A673 (cell line): Measurements from ENCODE around the gene FAM163A. TPM values are rescaled to one million over a fixed set of nuclear protein-coding genes. Genes with fewer than 3 reads are reported as not detected.

Source experiments
- BruUV-seq: library from RNA; stranded (reverse); fragments of 400-500 nt; replicated peaks from 2 replicates; lab custom pipeline; 2021; lab: Mats Ljungman, UMichigan
- CTCF ChIA-PET: fragments of 300-600 bp; sonication (Branson Sonifier 250); formaldehyde crosslinking; loops from one replicate; lab custom pipeline; 2022; ENCODE audit warnings: antibody characterized with exemption; lab: Charles Lee
- POLR2A ChIA-PET: fragments of 300-600 bp; sonication (Branson Sonifier 250); formaldehyde crosslinking; loops from one replicate; lab custom pipeline; 2022; ENCODE audit warnings: antibody characterized with exemption; ENCODE audit not compliant: low non-redundant PET; lab: Charles Lee
- DNase-seq: peaks from one replicate; pipeline ENCODE4 v3.0.0-alpha.2; 2015; ENCODE audit warnings: low spot score
- H3K27ac ChIP-seq: fragments of 200-600 bp; sonication (generic); 2 replicates; pipeline ENCODE4 v1.5.1; 2016; ENCODE audit warnings: mixed run types, low read depth, mild to moderate bottlenecking, mixed read lengths, antibody characterized with exemption, low read length; ENCODE audit not compliant: poor library complexity, severe bottlenecking
- H3K27me3 ChIP-seq: fragments of 200-600 bp; sonication (generic); replicated peaks from 2 replicates; pipeline ENCODE4 v1.6.1; 2017; ENCODE audit warnings: mixed run types, low read depth, mild to moderate bottlenecking, mixed read lengths, antibody characterized with exemption, low read length; ENCODE audit not compliant: insufficient read depth, poor library complexity
- H3K36me3 ChIP-seq: fragments of 200-600 bp; sonication (generic); 2 replicates; pipeline ENCODE4 v1.6.1; 2016; ENCODE audit warnings: mixed run types, mild to moderate bottlenecking, mixed read lengths, antibody characterized with exemption, low read length; ENCODE audit not compliant: insufficient read depth, poor library complexity, severe bottlenecking
- H3K4me1 ChIP-seq: fragments of 200-600 bp; sonication (generic); 2 replicates; pipeline ENCODE4 v1.6.1; 2017; ENCODE audit warnings: mixed run types, mild to moderate bottlenecking, mixed read lengths, antibody characterized with exemption, low read length; ENCODE audit not compliant: insufficient read depth, poor library complexity, severe bottlenecking
- H3K4me3 ChIP-seq: fragments of 200-600 bp; sonication (generic); 2 replicates; pipeline ENCODE4 v1.5.1; 2016; ENCODE audit warnings: low read depth, mixed run types, mild to moderate bottlenecking, mixed read lengths, low read length; ENCODE audit not compliant: poor library complexity, severe bottlenecking
- H3K9me3 ChIP-seq: fragments of 200-600 bp; sonication (generic); 2 replicates; pipeline ENCODE4 v1.6.1; 2016; ENCODE audit warnings: mixed run types, low read depth, mild to moderate bottlenecking, mixed read lengths, antibody characterized with exemption, low read length; ENCODE audit not compliant: poor library complexity, severe bottlenecking
- EZH2 ChIP-seq: fragments of 200-600 bp; sonication (generic); IDR thresholded peaks from 2 replicates; pipeline ENCODE4 v1.6.1; 2017; ENCODE audit warnings: borderline replicate concordance, low read depth, mild to moderate bottlenecking, mixed read lengths, antibody characterized with exemption, low read length; ENCODE audit not compliant: poor library complexity, severe bottlenecking
- intact Hi-C: fragments of 100-400 bp; cut with micrococcal nuclease; formaldehyde crosslinking; loops from one replicate; pipeline ENCODE4 v1.10.0; 2022; ENCODE audit not compliant: unreplicated experiment
- total RNA-seq: library from RNA; stranded (reverse); gene quantifications from 2 replicates; pipeline ENCODE4 v1.2.3, GENCODE V29; 2021
- TF ChIP-seq, protein P1 (sequence below): fragments of 300-800, 200-600 bp; sonication (generic); conservative IDR thresholded peaks from 2 replicates; pipeline ENCODE4 v1.5.1; 2017; ENCODE audit warnings: low read depth, mild to moderate bottlenecking, antibody characterized with exemption, low read length, moderate library complexity, mixed read lengths

FAM163A gene
- total RNA-seq, 1 experiment from 2014 or later = not detected

DNA sequence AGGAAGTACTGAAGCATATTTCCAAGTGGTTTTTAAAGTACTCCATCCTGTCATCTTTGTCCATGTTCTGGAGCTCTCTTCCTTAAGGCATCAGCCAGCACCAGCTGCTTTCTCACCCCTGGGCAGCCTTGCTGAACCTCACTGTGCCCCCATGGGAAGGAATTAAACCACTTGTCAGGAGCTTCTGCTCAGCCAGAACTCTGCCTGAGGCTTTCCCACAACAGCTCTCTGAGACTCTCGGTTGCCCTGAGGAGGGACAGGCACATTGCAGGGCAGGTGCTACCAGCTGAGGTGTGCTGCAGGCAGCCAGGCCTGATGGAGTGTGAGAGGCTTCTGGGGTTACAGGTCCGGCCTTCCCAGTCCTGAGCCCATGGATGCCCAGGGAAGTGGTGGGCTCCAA is 30.9 kb downstream of the FAM163A start:
- TF ChIP-seq, protein P1, sequence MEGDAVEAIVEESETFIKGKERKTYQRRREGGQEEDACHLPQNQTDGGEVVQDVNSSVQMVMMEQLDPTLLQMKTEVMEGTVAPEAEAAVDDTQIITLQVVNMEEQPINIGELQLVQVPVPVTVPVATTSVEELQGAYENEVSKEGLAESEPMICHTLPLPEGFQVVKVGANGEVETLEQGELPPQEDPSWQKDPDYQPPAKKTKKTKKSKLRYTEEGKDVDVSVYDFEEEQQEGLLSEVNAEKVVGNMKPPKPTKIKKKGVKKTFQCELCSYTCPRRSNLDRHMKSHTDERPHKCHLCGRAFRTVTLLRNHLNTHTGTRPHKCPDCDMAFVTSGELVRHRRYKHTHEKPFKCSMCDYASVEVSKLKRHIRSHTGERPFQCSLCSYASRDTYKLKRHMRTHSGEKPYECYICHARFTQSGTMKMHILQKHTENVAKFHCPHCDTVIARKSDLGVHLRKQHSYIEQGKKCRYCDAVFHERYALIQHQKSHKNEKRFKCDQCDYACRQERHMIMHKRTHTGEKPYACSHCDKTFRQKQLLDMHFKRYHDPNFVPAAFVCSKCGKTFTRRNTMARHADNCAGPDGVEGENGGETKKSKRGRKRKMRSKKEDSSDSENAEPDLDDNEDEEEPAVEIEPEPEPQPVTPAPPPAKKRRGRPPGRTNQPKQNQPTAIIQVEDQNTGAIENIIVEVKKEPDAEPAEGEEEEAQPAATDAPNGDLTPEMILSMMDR = no peak
- TF ChIP-seq EZH2 = no peak
- CTCF ChIA-PET = no interaction called here
- no peak for DNase-seq
- POLR2A ChIA-PET = no interaction called here
- Histone ChIP-seq H3K27me3 (no peaks in the 10 kb centered on the region), H3K4me1 (no peaks in the 10 kb centered on the region), H3K27ac (no peak overlapping the region), H3K4me3 (no peak overlapping the region), H3K36me3 (no peaks in the 10 kb centered on the region), H3K9me3 (peaks cover 5% of the 10 kb centered on the region)
- intact Hi-C loops = no loop called here
- BruUV-seq = no TSS peak

DNA sequence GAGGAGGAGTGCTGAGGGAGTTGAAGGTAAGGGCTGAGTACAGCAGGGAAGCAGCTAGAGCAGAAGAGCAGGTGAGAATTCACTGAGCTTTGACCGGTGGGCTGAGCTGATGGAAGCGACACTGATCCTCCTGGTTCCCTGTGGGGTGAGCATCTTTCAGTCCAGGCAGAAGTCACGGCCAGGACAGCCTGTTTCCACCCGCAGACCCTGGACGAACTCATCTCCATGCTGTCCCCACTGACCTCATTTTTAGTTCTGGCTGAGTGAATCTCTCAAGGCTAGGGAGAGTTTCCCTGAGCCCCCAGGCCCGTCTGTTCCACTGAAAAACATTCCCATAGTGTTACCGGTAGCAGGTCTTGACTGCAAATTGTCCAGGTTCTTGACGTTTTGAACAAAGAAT is 31.5 kb downstream of the FAM163A start:
- POLR2A ChIA-PET = no interaction called here
- CTCF ChIA-PET = no interaction called here
- no peaks in the 10 kb centered on the region for H3K4me1 ChIP-seq
- H3K9me3 ChIP-seq = peaks cover 5% of the 10 kb centered on the region
- H3K4me3 ChIP-seq = no peak overlapping the region
- no peaks in the 10 kb centered on the region for H3K27me3 ChIP-seq
- TF ChIP-seq, protein P1 = no peak
- no peak for TF ChIP-seq EZH2
- BruUV-seq = no TSS peak
- H3K27ac ChIP-seq = no peak overlapping the region
- no peaks in the 10 kb centered on the region for H3K36me3 ChIP-seq
- no peak for DNase-seq
- intact Hi-C loops = no loop called here

DNA sequence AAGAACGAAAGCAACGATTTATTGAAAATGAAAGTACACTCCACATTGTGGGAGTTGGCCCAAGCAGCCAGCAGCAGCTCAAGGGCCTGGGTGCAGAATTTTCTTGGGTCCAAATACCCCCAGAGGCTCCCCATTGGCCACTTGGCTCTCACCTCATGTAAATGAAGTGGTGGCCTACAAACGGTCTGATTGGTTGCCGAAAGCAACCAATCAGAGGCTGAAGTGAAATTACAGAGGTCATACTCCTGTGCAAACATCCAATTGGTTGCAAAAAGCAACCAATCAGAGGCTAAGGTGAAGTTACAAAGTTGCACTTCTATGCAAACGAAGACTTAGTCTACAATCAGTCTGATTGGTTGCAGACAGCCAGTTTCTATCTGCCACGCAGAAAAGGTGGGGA is 31.9 kb downstream of the FAM163A start:
- no TSS peak for BruUV-seq
- POLR2A ChIA-PET = no interaction called here

More for the DNA sequence above, 31.9 kb downstream of the FAM163A start:
- DNase-seq = no peak
- Histone ChIP-seq H3K27ac (no peak overlapping the region), H3K36me3 (no peaks in the 10 kb centered on the region), H3K4me1 (no peaks in the 10 kb centered on the region), H3K9me3 (peaks cover 5% of the 10 kb centered on the region), H3K27me3 (no peaks in the 10 kb centered on the region), H3K4me3 (no peak overlapping the region)
- CTCF ChIA-PET = no interaction called here
- intact Hi-C loops = no loop called here
- TF ChIP-seq, protein P1 = no peak
- TF ChIP-seq EZH2 = no peak
